GM12872 (cell line): ENCODE data around the gene ATP2C1.

Experiments used
- CTCF ChIP-seq: IDR thresholded peaks from 3 replicates; pipeline ENCODE4 v1.5.1; 2011; ENCODE audit warnings: low read depth, mild to moderate bottlenecking, low read length, moderate library complexity; ENCODE audit not compliant: insufficient read depth

The ATP2C1 gene

GRCh38 chr3:131033480-131034080 is 139.7 kb downstream of the ATP2C1 start:
- peak; percentile 56; the same call in 2 of the 3 replicates for TF ChIP-seq CTCF

GRCh38 chr3:131036200-131036816 is 142.4 kb downstream of the ATP2C1 start:
- TF ChIP-seq CTCF: no peak

- TF ChIP-seq CTCF: no peak
Observed at GRCh38 chr3:131036986-131037385, 143.1 kb downstream of the ATP2C1 start.

GRCh38 chr3:131038326-131038725 is 144.4 kb downstream of the ATP2C1 start:
- TF ChIP-seq CTCF: no peak

- TF ChIP-seq CTCF: peak; percentile 39; the same call in 2 of the 3 replicates
Observed at GRCh38 chr3:131047582-131047981, 153.7 kb downstream of the ATP2C1 start.

- no peak for TF ChIP-seq CTCF
Observed at GRCh38 chr3:131048030-131048429, 154.1 kb downstream of the ATP2C1 start.

- TF ChIP-seq CTCF: no peak
Observed at GRCh38 chr3:131050001-131050400, 156.1 kb downstream of the ATP2C1 start.
